HepG2 (cell line): ENCODE results near the gene PPP1R15A. TPM values are rescaled to one million over a fixed set of nuclear protein-coding genes. Genes with fewer than 3 reads are reported as not detected.

ENCODE experiments used
- CHCHD3 ChIP-seq: sonication (generic); formaldehyde crosslinking; IDR thresholded peaks from 2 replicates; pipeline ENCODE4 v1.8.0; 2022; ENCODE audit warnings: mild to moderate bottlenecking, missing genetic modification reagents, moderate library complexity
- EEA1 ChIP-seq: sonication (generic); formaldehyde crosslinking; IDR thresholded peaks from 2 replicates; pipeline ENCODE4 v1.5.1; 2020; ENCODE audit warnings: mild to moderate bottlenecking, missing genetic modification reagents, borderline replicate concordance
- HES4 ChIP-seq: sonication (generic); formaldehyde crosslinking; IDR thresholded peaks from 2 replicates; pipeline ENCODE4 v1.9.0; 2021; ENCODE audit warnings: mild to moderate bottlenecking, missing genetic modification reagents, borderline replicate concordance
- IKZF4 ChIP-seq: sonication (generic); formaldehyde crosslinking; IDR thresholded peaks from 2 replicates; pipeline ENCODE4 v1.5.1; 2020; ENCODE audit warnings: borderline replicate concordance, mild to moderate bottlenecking, low read depth, missing genetic modification reagents; ENCODE audit errors: not compliant biosample characterization
- KDM4B ChIP-seq: sonication (generic); formaldehyde crosslinking; IDR thresholded peaks from 2 replicates; pipeline ENCODE4 v1.4.0; 2020; ENCODE audit warnings: missing genetic modification reagents
- NPAS2 ChIP-seq: sonication (generic); formaldehyde crosslinking; IDR thresholded peaks from 2 replicates; pipeline ENCODE4 v1.8.0; 2022; ENCODE audit warnings: mild to moderate bottlenecking, missing genetic modification reagents, borderline replicate concordance
- NR2F6 ChIP-seq, 2 experiments: IDR thresholded peaks; 2 replicates each; pipeline ENCODE4 v1.6.1; 2016; ENCODE audit warnings: antibody characterized with exemption in 1 of 2, mild to moderate bottlenecking in 1 of 2
- PRMT3 ChIP-seq: sonication (generic); formaldehyde crosslinking; IDR thresholded peaks from 2 replicates; pipeline ENCODE4 v1.8.1; 2022; ENCODE audit warnings: low read depth, mild to moderate bottlenecking, moderate library complexity, missing genetic modification reagents, borderline replicate concordance
- SALL1 ChIP-seq: sonication (generic); formaldehyde crosslinking; IDR thresholded peaks from 2 replicates; pipeline ENCODE4 v1.8.0; 2022; ENCODE audit warnings: mild to moderate bottlenecking, missing genetic modification reagents
- SMYD3 ChIP-seq: sonication (generic); formaldehyde crosslinking; IDR thresholded peaks from 2 replicates; pipeline ENCODE4 v1.8.1; 2023; ENCODE audit warnings: mild to moderate bottlenecking, missing genetic modification reagents
- SOX5 ChIP-seq: IDR thresholded peaks from 2 replicates; pipeline ENCODE4 v1.6.1; 2016; ENCODE audit warnings: borderline replicate concordance
- U2AF1 ChIP-seq: fragments of 200-400 bp; formaldehyde crosslinking; optimal IDR thresholded peaks from 2 replicates; pipeline ENCODE3; 2017; ENCODE audit warnings: mild to moderate bottlenecking, low read depth, low read length
- U2AF2 ChIP-seq: fragments of 200-400 bp; formaldehyde crosslinking; IDR thresholded peaks from 2 replicates; pipeline ENCODE4 v1.6.1; 2017; ENCODE audit warnings: low read depth, mild to moderate bottlenecking, low read length
- YEATS4 ChIP-seq: sonication (generic); formaldehyde crosslinking; IDR thresholded peaks from 2 replicates; pipeline ENCODE4 v1.4.0; 2020; ENCODE audit warnings: missing genetic modification reagents, borderline replicate concordance
- ZFX ChIP-seq: sonication (generic); formaldehyde crosslinking; IDR thresholded peaks from 2 replicates; pipeline ENCODE4 v1.4.0; 2020; ENCODE audit warnings: mild to moderate bottlenecking, low read depth, missing genetic modification reagents, moderate library complexity
- ZNF160 ChIP-seq: sonication (generic); formaldehyde crosslinking; IDR thresholded peaks from 2 replicates; pipeline ENCODE4 v1.8.0; 2022; ENCODE audit warnings: mild to moderate bottlenecking, inconsistent platforms, missing genetic modification reagents
- ZNF44 ChIP-seq: sonication (generic); formaldehyde crosslinking; IDR thresholded peaks from 2 replicates; pipeline ENCODE4 v1.5.1; 2020; ENCODE audit warnings: mild to moderate bottlenecking, missing genetic modification reagents
- ZNF484 ChIP-seq: sonication (generic); formaldehyde crosslinking; IDR thresholded peaks from 2 replicates; pipeline ENCODE4 v1.5.1; 2020; ENCODE audit warnings: mild to moderate bottlenecking, low read depth, missing genetic modification reagents, borderline replicate concordance
- ZNF644 ChIP-seq: IDR thresholded peaks from 2 replicates; pipeline ENCODE4 v1.6.1; 2016; ENCODE audit warnings: low read depth
- ZNF749 ChIP-seq: sonication (generic); formaldehyde crosslinking; IDR thresholded peaks from 2 replicates; pipeline ENCODE4 v1.8.0; 2022; ENCODE audit warnings: mild to moderate bottlenecking, missing genetic modification reagents, moderate library complexity, borderline replicate concordance
- polyA plus RNA-seq, 8 experiments: library from polyadenylated mRNA; depleted of rRNA in 3 of 8; stranded (reverse) in 7 of 8; unstranded in 1 of 8; fragments of >200 nt; fragmentation: Illumina TruSeq in 4 of 8; extraction: Trizol in 4 of 8; gene quantifications; 2 replicates each; pipeline versions ENCODE4 v1.2.1 to v1.2.3, GENCODE V29; 2011 to 2016; ENCODE audit warnings: low read depth in 4 of 8, missing spikeins in 1 of 8, mixed read lengths in 1 of 8; ENCODE audit not compliant: insufficient read depth in 1 of 8
- total RNA-seq, 5 experiments: library from RNA; depleted of rRNA; stranded (reverse); fragments of >200 nt; fragmentation: Illumina TruSeq; extraction: Trizol; gene quantifications; 2 replicates each; pipeline ENCODE4 v1.2.3, GENCODE V29; 2016; ENCODE audit warnings: low read depth in 1 of 5
- TF ChIP-seq, protein P1 (sequence below): sonication (generic); formaldehyde crosslinking; IDR thresholded peaks from 2 replicates; pipeline ENCODE4 v1.5.1; 2020; ENCODE audit warnings: mild to moderate bottlenecking, missing genetic modification reagents
- TF ChIP-seq, protein P2 (sequence below): sonication (generic); formaldehyde crosslinking; IDR thresholded peaks from 2 replicates; pipeline ENCODE4 v1.8.1; 2023; ENCODE audit warnings: mild to moderate bottlenecking, missing genetic modification reagents
- TF ChIP-seq, protein P3 (sequence below): sonication (generic); formaldehyde crosslinking; IDR thresholded peaks from 2 replicates; pipeline ENCODE4 v1.4.0; 2020; ENCODE audit warnings: mild to moderate bottlenecking, missing genetic modification reagents, borderline replicate concordance

Gene PPP1R15A
- total and polyA plus RNA-seq, 2 of the 13 experiments (the other 11 are each of a cell fraction or from before 2014, with no cell fraction given): 15.6 to 18.5 TPM

DNA sequence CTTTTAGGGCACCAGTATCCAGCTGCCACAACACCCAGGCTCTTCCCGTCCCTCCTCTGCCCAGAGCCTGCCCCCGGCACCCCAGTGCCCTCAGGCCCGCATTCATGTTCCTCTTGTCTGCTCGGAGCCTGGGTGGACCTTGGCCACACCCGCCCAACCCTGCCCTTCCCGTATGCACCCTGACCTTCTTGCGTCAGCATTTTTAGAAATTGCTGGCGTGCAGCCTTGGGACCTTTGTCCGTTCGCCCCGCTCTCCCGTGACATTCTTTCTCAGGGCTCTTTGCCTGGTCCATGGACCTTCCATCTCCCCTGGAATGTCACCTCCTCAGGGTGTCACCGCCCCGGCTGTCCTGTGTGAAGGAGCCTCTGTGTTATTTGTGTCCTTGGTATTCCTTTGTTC lies 35.5 kb downstream of the PPP1R15A start (continued):
- no peak; the same call in 1 of the 2 replicates for TF ChIP-seq PRMT3
- no peak for TF ChIP-seq ZNF484 (CRISPR knock-in tag)
- TF ChIP-seq SALL1 (CRISPR knock-in tag): peak; percentile 90
- TF ChIP-seq ZNF644 (CRISPR knock-in tag): no peak
- TF ChIP-seq SOX5 (CRISPR knock-in tag): peak; percentile 85
- TF ChIP-seq, protein P1, sequence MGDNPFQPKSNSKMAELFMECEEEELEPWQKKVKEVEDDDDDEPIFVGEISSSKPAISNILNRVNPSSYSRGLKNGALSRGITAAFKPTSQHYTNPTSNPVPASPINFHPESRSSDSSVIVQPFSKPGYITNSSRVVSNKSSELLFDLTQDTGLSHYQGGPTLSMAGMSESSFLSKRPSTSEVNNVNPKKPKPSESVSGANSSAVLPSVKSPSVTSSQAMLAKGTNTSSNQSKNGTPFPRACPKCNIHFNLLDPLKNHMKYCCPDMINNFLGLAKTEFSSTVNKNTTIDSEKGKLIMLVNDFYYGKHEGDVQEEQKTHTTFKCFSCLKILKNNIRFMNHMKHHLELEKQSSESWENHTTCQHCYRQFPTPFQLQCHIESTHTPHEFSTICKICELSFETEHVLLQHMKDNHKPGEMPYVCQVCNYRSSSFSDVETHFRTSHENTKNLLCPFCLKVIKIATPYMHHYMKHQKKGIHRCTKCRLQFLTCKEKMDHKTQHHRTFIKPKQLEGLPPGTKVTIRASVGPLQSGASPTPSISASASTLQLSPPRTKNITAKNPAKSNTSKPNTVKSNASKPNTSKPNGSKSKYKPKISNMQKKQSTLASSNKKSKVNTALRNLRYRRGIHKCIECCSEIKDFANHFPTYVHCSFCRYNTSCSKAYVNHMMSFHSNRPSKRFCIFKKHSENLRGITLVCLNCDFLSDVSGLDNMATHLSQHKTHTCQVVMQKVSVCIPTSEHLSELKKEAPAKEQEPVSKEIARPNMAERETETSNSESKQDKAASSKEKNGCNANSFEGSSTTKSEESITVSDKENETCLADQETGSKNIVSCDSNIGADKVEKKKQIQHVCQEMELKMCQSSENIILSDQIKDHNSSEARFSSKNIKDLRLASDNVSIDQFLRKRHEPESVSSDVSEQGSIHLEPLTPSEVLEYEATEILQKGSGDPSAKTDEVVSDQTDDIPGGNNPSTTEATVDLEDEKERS (CRISPR knock-in tag): no peak
- TF ChIP-seq CHCHD3 (CRISPR knock-in tag): no peak
- no peak for TF ChIP-seq EEA1 (CRISPR knock-in tag)
- TF ChIP-seq NPAS2 (CRISPR knock-in tag): no peak
- TF ChIP-seq NR2F6 (IDR thresholded peaks at IDR 0.05): peak; percentile 93
- TF ChIP-seq NR2F6 (CRISPR knock-in tag; IDR thresholded peaks at IDR 0.05): peak; percentile 94
- TF ChIP-seq ZFX (CRISPR knock-in tag): peak; percentile 49; the same call in 1 of the 2 replicates
- TF ChIP-seq, protein P2, sequence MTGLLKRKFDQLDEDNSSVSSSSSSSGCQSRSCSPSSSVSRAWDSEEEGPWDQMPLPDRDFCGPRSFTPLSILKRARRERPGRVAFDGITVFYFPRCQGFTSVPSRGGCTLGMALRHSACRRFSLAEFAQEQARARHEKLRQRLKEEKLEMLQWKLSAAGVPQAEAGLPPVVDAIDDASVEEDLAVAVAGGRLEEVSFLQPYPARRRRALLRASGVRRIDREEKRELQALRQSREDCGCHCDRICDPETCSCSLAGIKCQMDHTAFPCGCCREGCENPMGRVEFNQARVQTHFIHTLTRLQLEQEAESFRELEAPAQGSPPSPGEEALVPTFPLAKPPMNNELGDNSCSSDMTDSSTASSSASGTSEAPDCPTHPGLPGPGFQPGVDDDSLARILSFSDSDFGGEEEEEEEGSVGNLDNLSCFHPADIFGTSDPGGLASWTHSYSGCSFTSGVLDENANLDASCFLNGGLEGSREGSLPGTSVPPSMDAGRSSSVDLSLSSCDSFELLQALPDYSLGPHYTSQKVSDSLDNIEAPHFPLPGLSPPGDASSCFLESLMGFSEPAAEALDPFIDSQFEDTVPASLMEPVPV (CRISPR knock-in tag): no peak
- TF ChIP-seq KDM4B (CRISPR knock-in tag): no peak
- no peak for TF ChIP-seq HES4 (CRISPR knock-in tag)
- no peak for TF ChIP-seq U2AF1
- no peak for TF ChIP-seq SMYD3
- no peak for TF ChIP-seq ZNF160
- no peak for TF ChIP-seq U2AF2
- TF ChIP-seq ZNF749: no peak
- no peak for TF ChIP-seq ZNF44 (CRISPR knock-in tag)
- TF ChIP-seq, protein P3, sequence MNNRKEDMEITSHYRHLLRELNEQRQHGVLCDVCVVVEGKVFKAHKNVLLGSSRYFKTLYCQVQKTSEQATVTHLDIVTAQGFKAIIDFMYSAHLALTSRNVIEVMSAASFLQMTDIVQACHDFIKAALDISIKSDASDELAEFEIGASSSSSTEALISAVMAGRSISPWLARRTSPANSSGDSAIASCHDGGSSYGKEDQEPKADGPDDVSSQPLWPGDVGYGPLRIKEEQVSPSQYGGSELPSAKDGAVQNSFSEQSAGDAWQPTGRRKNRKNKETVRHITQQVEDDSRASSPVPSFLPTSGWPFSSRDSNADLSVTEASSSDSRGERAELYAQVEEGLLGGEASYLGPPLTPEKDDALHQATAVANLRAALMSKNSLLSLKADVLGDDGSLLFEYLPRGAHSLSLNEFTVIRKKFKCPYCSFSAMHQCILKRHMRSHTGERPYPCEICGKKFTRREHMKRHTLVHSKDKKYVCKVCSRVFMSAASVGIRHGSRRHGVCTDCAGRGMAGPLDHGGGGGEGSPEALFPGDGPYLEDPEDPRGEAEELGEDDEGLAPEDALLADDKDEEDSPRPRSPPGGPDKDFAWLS (CRISPR knock-in tag): no peak
- TF ChIP-seq YEATS4 (CRISPR knock-in tag): peak; percentile 53; the same call in 1 of the 2 replicates
- TF ChIP-seq IKZF4: no peak
